HG03442 (cell line): ENCODE data around the gene TSPAN15.

Experiments used
- ATAC-seq: cut with Tn5 transposase; IDR thresholded peaks from one replicate; pipeline ENCODE4 v1.9.1; 2021; ENCODE audit warnings: mild to moderate bottlenecking, moderate library complexity; ENCODE audit not compliant: unreplicated experiment

TSPAN15 gene

DNA sequence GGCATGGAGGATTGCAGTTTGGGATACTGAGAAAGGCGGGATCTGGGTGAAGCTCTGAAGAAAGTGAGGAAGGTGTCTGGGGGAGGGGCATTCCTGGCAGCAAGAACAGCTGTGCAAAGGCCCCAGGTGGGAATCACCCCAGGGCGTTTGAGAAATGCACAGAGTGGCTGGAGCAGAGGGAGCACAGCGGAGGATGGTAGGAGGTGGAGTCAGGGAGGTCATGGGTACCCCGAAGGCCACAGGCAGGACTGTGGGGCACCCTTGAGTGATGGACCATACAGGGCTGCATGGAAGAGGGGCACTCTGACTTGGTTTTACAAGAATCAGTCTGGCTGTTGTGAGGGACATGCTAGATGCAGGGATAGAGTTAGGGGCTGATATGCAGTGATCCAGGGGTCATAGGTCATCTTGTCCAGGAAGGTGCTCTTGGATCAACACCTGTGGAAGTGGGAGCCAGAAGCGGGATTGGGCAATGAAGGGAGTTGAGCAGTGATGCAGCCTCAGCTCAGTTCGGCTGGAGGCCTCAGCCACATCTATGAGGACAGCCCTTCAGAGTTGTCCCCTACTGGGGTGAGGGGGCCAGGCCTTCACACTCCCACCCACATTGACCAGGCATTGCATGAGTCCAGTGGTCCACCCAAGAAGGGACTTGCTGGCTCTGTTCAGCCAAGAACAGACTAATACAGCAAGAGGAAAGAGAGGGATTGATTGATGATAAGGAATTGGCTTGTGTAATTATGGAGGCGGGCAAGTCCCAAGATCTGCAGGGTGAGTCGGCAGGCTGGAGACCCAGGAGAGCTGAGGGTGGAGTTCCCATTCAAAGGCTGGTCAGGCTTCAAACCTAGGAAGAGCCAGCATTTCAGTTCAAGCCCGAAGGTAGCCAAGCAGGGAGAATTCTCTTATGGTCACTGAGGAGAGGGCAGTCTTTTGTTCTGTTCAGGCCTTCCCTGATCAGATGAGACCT, 48.7 kb downstream of the TSPAN15 start:
- no peak for ATAC-seq

DNA sequence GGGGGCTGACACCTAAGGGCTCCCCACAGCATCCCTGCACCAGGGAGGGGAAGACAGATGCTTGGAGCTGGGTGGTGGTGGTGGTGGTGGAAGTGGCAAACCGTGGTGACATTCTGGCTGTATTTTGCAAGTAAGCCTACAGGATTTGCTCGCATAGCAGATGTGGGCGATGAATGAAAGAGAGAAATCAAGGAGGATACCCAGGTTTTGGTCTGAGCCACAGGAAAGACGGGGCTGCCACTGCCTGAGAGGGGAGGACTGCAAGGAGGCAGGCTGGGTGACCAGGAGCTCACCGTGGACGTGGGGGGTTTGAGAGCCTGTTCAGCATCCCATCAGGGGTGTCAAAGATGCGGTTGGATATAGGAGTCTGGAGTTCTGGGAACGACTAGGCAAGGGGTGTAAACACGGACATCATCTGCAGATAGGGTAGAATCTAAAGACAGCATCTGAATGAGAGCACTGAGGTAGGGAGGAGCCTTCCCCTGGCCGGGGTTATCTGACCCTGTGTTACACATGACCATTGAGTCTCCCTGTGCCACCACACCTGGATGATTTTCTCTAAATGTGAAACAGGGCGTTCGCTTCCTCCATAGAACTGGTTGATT, 49.7 kb downstream of the TSPAN15 start:
- no peak for ATAC-seq

DNA sequence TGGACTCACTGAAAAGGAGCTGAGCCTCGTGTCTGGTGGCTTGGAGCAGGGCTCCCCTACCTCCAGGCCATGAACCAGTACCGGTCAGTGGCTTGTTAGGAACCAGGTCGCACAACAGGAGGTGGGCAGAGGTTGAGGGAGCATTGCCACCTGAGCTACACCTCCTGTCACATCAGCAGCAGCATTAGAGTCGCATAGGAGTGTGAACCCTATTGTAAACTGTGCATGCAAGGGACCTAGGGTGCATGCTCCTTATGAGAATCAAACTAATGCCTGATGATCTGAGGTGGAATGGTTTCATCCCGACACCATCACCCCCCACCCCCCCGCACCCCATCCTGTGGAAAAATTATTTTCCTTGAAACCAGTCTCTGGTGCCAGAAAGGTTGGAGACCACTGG, 50.4 kb downstream of the TSPAN15 start:
- ATAC-seq, result no peak

DNA sequence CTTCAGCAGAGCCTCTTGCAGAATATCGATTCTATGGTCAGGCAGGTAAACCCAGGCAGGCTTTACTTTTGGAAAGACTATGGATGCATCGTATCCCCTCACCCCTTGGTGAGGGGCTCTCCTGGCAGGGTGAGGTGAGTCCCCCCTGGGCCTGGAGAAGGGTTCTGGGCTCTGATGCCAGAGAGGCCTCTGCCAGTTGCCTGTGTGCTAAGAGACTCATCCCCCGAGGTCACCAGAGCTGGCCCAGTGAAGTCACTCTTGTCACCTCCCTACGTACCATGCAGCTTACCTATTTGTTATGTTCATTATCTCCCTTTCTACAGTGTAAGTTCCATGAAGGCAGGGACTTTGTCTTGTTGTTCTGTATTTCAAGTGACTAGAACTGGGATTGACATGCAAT, 51.3 kb downstream of the TSPAN15 start:
- no peak for ATAC-seq

DNA sequence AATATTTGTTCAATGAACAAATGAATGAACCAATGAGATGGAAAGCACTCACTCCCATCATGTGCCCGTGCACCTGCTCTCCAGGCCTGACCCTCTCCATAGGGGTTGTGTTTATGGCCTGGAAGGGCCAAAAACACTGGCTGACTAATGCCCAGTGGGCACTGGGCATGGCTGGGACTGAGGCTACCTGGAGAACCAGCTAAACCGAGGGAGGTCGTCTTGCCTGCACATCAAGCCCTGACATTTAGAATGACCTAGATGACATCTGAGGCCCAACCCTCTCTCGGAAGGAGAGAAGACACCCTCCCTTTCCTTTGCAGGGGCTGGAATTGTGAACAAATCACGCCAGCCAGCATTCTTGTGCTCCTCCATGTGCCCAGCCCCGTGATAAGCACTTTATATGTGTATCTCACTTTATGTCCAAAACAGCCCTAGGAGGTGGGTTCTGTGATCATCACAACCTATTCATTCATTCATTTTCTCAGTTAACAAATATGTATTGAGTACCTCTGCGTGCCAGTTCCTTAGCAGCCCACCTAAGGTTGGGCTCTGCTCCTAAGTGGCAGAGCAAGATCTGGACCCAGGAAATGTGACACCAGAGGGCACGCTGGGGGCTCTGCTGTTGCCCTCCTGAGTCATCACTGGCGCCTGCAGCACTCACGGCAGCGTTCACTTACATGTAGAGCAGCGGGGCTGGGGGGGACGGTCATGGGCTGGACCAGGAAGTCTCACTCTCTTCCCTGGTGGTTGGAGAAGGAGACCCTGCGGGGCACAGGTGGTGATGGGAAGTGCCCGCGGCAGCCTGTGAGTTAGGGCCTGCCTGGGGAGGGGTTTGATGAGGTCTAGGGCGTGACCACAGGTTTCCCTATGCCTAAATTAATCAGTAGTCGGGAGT, 52.0 kb downstream of the TSPAN15 start:
- ATAC-seq, result no peak

DNA sequence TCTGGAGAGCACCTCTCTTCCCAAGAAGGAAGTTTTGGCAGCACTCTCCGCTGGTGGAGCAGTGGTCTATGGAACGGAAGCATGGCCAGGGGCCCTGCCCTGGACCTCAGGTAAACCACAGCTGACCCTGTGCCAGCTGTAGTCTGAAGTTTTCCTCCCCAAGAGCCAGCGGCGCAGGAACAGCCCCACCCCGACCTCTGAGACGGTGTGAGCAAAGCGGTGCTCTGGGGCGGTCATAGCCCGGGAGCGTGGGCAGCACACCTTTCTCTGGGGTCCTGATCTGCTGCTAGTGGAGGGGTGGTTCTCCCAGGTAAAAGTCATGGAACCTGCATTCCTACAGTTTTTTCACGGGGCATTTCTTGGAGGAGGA, 52.6 kb downstream of the TSPAN15 start:
- no peak for ATAC-seq

DNA sequence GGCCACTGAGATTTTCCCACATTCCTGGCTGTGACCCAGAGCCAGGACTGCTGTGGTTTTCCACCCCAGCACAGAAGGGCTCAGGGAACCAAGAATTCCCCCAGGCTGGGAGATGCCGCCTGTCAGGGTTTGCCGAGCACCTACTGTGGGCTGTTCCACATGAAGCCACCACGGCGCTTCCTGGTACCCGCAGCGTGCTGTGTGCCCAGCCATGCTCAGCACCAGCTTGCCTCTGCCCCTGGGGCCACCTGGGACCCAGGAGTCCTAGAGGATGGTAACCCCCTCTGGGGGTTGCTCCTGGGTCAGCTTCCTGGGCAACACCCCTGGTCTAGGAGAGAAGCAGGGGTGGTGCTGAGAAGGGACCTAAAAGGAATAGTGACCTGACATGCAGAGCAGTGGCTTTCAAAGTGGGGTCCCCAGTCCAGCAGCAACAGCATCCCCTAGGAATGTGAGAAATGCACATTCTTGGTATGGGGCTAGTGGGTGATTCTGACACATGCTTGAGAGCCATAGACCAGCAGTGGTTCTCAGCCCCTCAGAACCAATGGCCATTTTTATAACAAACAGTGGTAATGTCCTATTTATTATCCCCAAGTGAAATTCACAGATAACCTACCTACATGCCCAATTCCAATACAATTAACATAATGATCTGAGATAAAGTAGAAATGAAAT, 53.4 kb downstream of the TSPAN15 start:
- ATAC-seq, result no peak

DNA sequence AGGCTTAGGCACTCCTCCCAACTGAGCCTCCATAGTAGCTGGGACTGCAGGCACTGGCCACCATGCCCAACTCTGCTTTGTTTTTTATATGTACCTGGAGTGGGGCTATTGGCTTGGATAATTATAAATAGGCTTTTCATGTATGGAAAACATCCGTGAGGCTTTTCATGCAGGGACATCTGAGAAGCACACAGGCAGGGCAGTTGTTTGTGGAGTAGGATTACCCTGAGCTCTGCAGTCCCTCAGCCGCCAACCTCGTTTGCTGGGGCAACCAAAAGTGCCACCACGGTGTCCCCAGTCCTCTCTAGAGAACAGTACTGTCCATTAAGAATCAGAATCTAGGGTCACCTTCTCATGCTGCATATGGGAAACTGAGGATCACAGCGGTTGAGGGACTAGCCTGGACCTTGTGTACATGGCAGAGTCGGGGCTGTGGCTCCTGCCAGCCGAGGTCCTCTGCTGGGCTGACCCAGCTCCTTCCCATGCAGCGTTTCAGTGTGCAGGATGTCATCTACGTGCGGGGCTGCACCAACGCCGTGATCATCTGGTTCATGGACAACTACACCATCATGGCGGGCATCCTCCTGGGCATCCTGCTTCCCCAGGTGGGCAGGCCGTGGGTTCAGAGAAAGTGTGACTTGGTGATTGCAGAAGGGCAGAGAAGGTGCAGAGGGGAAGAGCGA, 54.5 kb downstream of the TSPAN15 start:
- no peak for ATAC-seq

DNA sequence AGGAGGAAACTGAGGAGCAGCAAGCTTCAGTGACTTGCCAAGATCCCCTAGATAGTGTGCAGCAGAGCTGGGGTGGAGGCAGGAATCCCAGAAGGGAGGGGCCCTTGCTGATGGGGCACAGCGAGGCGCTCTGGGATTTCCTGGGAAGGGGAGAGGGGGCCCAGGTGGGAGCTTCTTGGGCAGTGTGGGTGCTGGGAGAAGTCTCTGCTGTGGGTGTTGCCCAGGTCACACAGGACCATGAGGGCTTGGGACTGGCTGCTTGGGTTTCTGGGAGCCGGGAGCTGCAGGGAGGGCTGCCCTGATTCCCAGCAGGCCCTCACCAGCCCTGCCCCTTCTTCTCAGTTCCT, 55.2 kb downstream of the TSPAN15 start:
- ATAC-seq, result no peak

DNA sequence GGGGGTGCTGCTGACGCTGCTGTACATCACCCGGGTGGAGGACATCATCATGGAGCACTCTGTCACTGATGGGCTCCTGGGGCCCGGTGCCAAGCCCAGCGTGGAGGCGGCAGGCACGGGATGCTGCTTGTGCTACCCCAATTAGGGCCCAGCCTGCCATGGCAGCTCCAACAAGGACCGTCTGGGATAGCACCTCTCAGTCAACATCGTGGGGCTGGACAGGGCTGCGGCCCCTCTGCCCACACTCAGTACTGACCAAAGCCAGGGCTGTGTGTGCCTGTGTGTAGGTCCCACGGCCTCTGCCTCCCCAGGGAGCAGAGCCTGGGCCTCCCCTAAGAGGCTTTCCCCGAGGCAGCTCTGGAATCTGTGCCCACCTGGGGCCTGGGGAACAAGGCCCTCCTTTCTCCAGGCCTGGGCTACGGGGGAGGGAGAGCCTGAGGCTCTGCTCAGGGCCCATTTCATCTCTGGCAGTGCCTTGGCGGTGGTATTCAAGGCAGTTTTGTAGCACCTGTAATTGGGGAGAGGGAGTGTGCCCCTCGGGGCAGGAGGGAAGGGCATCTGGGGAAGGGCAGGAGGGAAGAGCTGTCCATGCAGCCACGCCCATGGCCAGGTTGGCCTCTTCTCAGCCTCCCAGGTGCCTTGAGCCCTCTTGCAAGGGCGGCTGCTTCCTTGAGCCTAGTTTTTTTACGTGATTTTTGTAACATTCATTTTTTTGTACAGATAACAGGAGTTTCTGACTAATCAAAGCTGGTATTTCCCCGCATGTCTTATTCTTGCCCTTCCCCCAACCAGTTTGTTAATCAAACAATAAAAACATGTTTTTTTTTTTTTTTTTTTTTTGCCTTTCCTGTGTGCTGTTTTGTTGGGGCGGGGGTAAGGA, 55.8 kb downstream of the TSPAN15 start:
- no peak for ATAC-seq

DNA sequence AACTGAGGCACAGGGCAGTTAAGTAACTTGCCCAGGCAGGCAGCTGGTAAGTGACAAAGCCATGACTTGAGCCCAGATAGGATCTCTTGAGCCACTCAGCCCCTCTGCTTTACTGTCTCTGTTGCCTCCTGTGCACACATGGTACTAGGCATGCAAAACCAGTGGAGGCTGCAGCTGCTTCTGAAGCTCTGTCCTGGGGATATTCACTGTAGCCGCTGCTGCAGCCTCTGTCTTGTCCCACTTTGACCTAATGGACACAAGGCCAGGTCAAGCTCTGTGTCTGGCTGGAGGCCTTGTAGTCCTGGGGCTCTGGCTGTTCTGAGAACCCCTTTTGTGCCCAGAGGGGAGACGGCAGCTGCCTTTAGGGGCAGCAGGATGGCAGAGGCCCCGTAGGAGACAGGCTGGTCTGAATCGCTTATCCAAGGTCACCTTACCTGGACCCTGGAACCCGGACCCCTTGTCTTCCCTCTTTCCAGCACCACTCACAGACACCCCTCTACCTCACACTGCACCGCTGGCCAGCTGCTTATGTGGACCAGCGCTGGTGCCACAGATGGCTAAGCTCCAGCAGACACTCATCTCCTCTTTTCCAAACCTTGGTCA, 57.6 kb downstream of the TSPAN15 start:
- no peak for ATAC-seq

DNA sequence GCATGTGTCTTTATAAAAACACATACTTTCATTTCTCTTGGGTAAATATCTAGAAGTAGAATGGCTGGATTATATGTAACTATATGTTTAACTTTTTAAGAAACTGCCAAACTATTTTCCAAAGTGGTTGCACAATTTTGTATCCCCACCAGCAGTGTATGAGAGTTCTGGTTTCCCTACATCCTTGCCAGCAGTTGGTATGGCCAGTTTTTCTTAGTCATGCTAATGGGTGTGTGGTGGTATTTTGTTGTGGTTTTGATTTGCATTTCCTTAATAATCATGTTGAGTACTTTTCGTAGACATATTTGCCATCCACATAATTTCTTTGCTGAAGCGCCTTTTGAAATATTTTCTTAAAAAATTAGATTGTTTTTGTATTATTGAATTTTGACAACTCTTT, 61.6 kb downstream of the TSPAN15 start:
- no peak for ATAC-seq

DNA sequence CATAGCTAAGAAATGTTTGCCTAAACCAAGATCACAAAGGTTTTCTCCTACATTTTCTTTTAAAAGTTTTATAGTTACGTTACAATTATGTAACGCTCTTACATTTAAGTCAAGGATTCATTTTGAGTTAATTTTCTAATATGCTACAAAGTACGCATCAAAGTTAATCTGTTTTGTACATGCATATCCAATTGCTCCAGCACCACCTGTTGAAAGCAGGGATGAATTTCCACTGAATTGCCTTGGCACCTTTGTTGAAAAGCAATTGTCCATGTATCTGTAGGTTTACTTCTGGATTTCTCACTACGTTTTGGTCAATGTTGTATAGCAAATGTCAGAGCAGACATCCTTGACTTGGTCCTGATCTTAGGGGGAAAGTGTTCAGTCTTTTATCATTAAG, 62.4 kb downstream of the TSPAN15 start:
- no peak for ATAC-seq

DNA sequence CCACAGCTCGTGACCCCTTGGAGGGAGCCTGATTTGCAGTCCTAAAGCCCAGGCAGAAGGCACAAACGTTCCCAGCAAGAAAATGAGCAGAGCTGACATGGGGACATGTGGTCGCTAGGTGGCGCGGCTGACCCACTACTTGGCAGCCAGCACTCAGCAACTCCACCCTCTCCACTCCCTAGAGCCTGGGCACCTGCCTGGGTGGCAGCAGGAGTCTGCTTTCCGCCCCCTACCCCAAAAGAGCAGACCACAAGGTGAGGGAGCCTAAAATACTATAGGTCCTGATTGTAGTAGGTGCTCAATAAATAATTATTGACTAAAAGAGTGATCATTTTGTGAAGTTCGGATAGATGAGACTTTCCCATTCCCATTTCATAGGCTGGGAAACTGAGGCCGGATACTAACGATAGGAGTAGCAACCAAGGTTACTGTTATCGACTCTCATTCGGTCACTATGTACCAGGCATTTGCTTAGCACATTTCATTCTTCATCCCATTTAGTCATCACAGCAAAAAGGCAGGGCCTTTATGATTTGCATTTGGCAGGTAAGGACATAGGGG, 64.5 kb downstream of the TSPAN15 start:
- peak; percentile 53 for ATAC-seq

DNA sequence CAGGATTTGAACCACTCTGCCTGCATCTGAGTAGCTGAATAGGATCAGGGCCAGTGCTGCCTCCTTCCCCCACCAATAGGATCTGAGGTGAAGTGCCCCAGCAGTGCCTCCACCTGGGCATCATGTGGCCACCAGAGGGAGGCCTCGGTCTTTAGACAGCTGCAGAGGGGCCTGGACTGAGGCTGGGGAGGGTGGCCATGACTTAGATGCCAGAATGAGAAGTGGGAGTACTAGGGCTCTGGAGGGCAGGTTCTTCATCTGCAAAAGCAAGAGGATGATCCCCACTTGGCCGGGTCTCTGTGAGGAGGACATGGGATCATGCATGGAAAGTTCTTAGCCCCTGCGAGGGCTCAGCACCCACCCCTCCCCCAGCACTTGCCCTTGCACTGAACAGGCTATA, 65.1 kb downstream of the TSPAN15 start:
- ATAC-seq, result no peak

DNA sequence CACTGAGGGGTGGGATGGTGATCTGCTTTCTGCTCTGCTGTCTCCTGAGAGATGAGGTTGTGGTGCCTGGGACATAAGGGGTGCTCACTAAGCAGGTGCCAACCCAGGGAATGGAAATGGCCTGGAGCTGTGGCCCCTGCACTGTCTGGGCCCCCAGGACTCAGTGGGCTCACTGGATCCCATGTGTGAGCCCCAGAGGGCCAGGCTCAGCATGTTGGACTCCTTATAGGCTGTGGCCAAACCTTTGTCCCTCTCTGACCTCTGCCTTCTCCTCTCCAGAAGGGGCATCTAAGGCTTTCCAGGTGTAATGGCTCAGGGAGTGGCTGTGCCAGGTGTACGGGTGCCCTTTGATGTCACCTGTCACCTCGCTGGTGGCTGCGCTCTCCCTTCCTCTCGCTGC, 65.5 kb downstream of the TSPAN15 start:
- no peak for ATAC-seq

DNA sequence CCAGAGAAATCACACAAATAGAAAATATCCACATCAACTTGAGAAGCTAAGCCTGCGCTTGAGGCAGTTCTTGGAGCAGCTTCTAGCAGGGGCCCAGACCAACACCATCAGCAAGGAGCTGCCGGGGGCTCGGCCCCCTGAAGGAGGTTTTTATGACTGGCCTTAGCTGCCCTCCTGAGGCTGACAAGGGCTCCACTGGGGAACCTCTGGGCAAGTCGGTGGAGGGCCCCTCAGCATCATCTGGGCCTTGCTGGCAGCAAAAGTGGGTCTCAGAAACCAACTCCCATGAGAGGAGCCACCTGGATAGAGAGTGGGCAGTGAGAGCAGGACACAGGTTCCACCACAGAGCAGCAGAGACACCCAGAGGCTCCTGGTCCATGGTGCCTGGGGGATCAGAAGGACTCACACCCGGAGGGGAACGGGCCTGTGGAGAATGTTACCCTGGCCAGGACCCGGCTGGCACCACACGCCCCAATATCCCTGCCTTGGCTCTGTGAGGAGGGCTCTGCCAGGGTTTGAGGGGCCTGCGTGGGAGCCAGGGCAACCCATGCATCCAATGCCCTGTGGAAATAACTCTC, 66.1 kb downstream of the TSPAN15 start:
- no peak for ATAC-seq

DNA sequence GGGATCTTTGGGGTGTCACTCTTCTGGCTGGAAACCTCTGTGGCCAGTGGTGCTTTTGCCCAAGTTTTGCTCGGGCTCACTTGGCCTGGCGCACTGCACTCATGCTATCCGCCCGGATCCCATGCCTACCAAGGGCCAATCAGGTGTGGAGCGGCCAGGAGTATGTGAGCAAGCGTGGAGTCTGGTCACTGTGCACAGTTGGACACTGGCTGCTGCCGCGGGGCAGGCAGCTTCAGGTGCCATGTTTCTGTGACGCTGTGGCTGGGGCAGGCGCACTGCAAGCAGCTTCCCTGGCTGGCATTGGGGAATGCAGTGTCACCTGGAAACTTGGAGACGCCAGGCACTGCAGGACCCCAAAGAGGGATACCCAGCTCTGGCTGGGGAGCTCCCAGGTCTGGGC, 76.7 kb downstream of the TSPAN15 start:
- ATAC-seq, result no peak
